Measurements from ENCODE around the gene SCUBE3.

The SCUBE3 gene

GRCh38 chr6:35240838-35241801, 27.4 kb downstream of the SCUBE3 start:
- DNase-seq (ENCODE audit: low read depth): peak; percentile 25

DNA sequence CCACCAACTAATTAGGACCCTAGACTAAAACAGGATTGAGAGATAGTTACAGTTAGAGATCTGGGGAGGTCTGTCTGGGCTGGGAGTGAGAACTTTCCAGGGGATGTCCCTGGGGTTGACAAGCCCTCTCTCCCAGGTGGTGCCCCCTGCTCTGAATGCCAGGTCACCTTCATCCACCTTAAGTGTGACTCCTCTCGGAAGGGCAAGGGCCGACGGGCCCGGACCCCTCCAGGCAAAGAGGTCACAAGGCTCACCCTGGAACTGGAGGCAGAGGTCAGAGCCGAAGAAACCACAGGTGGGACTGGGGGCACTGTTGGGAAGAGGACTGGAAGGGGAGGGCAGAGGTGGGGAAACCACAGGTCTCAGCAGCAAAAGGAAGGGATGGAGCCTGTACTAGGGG, 28.7 kb downstream of the SCUBE3 start:
- DNase-seq (ENCODE audit: low read depth): no peak

- DNase-seq (ENCODE audit: low read depth): no peak
These were observed 29.1 kb downstream of the SCUBE3 start for GRCh38 chr6:35242906-35243305.

DNA sequence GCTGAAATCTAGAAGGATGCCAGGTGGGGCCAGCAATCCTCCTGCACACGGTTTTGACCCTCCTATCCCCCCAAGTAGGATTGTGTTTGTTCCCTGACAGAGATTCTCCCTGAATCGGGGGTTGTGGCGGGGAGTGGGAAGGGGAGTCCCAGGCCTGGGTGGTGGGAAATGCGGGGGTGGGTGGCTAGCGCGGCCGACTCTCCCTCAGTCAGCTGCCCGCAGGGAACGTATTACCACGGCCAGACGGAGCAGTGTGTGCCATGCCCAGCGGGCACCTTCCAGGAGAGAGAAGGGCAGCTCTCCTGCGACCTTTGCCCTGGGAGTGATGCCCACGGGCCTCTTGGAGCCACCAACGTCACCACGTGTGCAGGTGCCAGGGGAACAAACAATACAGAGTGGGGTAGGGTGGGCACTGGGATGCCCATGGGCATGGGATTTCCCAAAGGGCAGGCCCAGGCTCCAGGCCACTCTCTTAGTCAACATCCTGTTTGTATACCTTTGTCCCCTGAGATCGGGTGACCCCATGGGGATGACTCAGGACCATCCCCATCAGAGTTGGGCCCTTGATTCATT, 29.7 kb downstream of the SCUBE3 start:
- DNase-seq (ENCODE audit: low read depth): no peak

- DNase-seq (ENCODE audit: low read depth): no peak
These were observed 30.8 kb downstream of the SCUBE3 start for GRCh38 chr6:35244551-35244950.

GRCh38 chr6:35247642-35248231, 34.0 kb downstream of the SCUBE3 start:
- DNase-seq (ENCODE audit: low read depth): no peak

- no peak for DNase-seq (ENCODE audit: low read depth)
These were observed 34.5 kb downstream of the SCUBE3 start for GRCh38 chr6:35248300-35248699.

- no peak for DNase-seq (ENCODE audit: low read depth)
These were observed 35.2 kb downstream of the SCUBE3 start for GRCh38 chr6:35248965-35249364.

GRCh38 chr6:35251949-35252348, 38.2 kb downstream of the SCUBE3 start:
- no peak for DNase-seq (ENCODE audit: low read depth)

DNA sequence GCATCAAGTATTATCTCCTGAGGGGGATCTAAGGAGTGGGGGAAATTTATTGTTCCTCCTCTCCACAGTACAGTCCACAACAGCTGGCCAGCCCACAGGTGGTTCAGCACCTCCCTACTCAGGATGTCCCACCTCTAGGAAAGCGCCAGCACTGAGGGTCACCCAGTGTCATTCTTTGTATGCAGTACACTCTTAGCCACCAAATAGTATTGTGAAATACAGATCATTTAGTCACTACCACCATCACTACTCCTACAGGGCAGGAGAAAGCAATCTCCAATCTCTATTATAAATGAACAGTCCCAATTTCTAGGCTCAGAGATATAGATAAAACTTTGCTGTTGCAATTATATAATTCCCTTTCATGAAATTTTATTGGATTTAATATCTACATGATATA, 39.5 kb downstream of the SCUBE3 start:
- no peak for DNase-seq (ENCODE audit: low read depth)

DNA sequence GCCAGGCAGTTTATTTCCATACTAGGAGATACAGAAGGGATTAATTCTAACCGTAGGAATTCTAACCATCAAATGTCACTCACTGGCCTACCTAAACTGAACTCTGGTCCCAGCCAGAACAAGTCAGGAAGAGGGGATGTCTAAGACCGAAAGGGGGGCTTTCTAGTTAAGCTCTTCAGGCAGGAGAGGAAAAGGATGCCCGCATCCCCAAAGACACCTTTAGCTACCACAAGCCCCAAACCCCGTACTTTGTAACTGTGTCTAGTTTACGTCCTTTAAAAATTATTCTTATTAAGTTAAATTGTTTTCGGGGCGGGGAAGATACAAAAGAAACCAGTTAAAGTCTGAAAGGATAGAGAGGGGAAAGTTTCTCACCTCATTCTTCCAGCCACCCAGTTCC, 44.6 kb downstream of the SCUBE3 start:
- DNase-seq (ENCODE audit: low read depth): no peak

GRCh38 chr6:35258858-35259193, 45.1 kb downstream of the SCUBE3 start:
- DNase-seq (ENCODE audit: low read depth): peak; percentile 23

GRCh38 chr6:35259194-35259947, 45.6 kb downstream of the SCUBE3 start, which contains the start of gene ZNF76:
ZNF76 (plus strand) TSS chr6:35259735; CDS start chr6:35281152, 21,417 bp downstream.
- peak; percentile 93 for DNase-seq (ENCODE audit: low read depth)

DNA sequence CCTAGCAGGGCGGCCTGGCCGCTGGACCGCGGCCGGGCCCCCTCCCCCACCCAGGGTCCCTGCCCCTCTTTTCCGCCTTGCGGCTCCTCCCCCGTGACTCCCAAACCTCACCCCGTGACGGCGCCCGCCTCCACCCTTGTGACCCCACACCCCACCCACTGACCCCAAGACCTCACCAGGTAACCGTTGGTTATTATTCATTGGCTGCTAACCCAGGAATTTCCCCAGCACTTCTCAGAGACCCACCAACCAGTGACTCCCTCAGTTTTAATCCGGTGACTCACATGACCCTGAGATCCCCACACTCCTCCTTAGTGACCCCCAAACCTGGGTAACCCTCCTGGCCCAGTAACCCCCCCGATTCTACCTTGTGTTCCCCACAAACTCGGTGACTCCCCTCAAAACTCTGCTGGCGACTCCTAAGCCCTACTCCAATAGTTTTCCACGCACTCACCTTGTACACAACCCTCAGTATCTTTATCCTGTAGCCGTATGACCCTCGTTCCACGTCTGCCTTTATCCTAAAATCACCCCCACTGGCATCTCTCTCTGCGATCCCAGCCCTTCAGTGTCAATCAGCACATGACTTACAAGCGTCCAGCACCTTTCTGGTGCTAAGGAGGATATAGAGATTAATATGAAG, 46.3 kb downstream of the SCUBE3 start:
- no peak for DNase-seq (ENCODE audit: low read depth)

- no peak for DNase-seq (ENCODE audit: low read depth)
These were observed 47.1 kb downstream of the SCUBE3 start for GRCh38 chr6:35260591-35261570.

DNA sequence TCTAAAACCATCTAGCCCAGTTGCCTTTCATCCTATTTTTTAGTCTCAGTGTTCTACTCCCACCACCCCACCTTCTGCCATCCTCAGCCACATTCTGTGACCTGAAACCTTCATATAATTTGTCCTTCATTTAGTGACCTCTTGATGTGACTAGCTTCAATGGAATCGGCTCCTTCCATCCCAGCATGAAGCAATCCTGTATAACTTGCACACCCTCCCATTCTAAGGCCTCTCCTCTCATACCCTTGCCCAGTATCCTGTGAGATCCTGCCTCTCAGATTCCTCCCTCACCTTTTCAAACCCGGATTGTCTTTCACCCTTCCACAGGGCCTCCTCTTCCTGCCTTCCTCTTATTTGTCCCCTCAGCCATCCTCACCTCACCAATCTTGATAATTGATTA, 48.8 kb downstream of the SCUBE3 start:
- DNase-seq (ENCODE audit: low read depth): no peak

GRCh38 chr6:35264550-35265274, 51.0 kb downstream of the SCUBE3 start:
- no peak for DNase-seq (ENCODE audit: low read depth)

DNA sequence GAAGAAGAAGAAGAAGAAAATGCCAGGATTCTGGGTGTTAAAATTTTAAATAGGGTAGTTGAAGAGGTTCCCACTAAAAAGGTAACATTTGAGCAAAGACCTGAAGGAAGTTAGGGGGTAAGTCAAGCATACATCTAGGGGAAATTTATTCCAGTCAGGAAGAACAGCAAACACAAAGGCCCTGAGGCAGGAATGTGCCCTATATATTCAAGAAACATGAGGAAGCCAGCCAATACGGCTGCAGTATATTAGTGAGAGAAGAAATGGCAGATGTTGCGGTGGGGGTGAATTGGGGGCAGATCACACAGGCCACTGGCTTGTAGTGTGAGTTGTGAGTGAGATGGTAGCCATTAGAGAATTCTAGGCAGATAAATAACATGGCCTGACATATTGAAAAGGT, 51.8 kb downstream of the SCUBE3 start:
- no peak for DNase-seq (ENCODE audit: low read depth)

DNA sequence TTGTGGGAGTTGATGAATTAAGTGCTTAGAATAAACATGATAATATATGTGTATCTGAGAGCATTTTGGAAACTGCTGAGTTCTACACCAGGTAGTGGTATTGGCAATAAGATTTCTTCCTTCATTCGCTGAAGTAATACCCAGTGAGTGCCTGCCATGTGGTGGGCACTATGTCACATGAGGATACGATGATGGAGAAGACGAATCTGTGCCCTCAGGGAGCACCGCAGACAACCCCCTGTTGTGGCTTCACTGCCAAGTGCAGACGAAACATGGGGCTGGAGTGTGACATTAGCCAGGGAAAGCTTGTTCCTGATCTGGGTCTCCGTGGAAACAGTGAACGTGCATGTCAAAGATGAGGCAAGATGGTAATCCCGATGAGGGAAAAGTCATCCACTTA, 53.7 kb downstream of the SCUBE3 start:
- no peak for DNase-seq (ENCODE audit: low read depth)

- no peak for DNase-seq (ENCODE audit: low read depth)
These were observed 54.1 kb downstream of the SCUBE3 start for GRCh38 chr6:35267897-35268296.

Measured in GM04504 (cell line).